ENCODE measurements around the gene PPP1R36.

Gene PPP1R36

GRCh38 chr14:64591809-64592208, 42.0 kb downstream of the PPP1R36 start:
- no peak overlapping the region for H3K27ac ChIP-seq
- no peak for TF ChIP-seq CTCF (conservative IDR thresholded peaks at IDR 0.05)

DNA sequence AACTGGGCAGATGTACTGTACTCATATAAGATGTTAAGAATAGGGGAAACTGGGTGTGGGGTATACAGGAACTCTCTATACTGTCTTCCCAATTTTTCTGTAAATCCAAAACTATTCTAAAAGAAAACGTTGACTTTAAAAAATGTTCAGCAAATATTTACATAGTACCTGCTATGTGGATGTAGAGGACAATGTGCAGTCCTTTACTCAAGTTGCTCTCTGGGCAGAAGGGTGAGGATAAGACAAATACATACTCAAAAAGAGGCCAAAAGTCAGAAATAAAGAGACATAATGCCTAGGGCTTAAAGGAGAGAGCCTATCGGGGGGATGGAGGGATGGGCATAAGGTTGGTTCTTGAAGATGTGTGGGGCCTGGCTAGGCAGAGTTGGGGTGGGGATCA, 44.7 kb downstream of the PPP1R36 start:
- H3K27ac ChIP-seq = no peak overlapping the region
- TF ChIP-seq CTCF (conservative IDR thresholded peaks at IDR 0.05) = no peak

- H3K27ac ChIP-seq = no peak overlapping the region
Measured at GRCh38 chr14:64598404-64598803, 48.6 kb downstream of the PPP1R36 start.

GRCh38 chr14:64601571-64601970, 51.8 kb downstream of the PPP1R36 start:
- TF ChIP-seq CTCF (conservative IDR thresholded peaks at IDR 0.05) = no peak
- no peak overlapping the region for H3K27ac ChIP-seq

More at GRCh38 chr14:64598404-64598803, 48.6 kb downstream of the PPP1R36 start:
- no peak for TF ChIP-seq CTCF (conservative IDR thresholded peaks at IDR 0.05)

DNA sequence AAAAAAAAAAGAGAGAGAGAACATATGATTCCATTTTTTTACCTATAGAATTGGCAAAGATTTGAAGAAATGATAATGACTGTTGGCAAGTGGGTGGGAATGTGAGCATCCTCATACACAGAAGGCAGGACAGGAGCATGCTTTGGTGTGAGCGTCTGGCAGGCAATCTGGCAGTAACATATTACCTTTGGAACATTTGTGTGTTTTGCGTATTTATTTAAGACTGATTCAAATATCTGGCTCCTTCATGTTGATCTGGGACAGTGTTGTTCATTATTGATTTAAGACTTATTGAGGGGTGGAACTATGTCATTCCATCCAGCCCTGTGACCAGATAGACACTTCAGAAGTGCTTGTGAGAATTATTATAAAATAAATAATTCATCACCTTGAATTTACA, 53.1 kb downstream of the PPP1R36 start:
- no peak for TF ChIP-seq CTCF (conservative IDR thresholded peaks at IDR 0.05)
- H3K27ac ChIP-seq = no peak overlapping the region

DNA sequence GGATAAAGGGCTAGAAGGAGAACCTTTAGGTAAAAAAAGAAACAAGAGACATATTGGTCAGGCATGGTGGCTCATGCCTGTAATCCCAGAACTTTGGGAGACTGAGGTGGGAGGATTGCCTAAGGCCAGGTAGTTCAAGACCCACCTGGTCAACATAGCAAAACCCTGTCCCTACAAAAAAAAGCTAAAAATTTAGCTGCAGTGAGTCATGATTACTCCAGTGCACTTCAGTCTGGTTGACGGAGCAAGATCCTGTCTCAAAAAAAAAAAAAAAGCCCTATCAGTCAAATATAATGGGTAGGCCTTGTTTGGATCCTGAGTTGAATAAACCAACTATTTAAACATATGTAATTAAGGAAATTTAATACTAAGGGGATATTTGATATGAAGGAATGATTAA, 54.2 kb downstream of the PPP1R36 start:
- no peak overlapping the region for H3K27ac ChIP-seq
- TF ChIP-seq CTCF (conservative IDR thresholded peaks at IDR 0.05) = no peak

- TF ChIP-seq CTCF (conservative IDR thresholded peaks at IDR 0.05) = no peak
- no peak overlapping the region for H3K27ac ChIP-seq
Measured at GRCh38 chr14:64604881-64605280, 55.1 kb downstream of the PPP1R36 start.
